ENCODE data around the gene KLHL22. TPM values are rescaled to one million over a fixed set of nuclear protein-coding genes. Genes with fewer than 3 reads are reported as not detected.

The KLHL22 gene
- polyA plus RNA-seq, 1 experiment, result 30.2 TPM

DNA sequence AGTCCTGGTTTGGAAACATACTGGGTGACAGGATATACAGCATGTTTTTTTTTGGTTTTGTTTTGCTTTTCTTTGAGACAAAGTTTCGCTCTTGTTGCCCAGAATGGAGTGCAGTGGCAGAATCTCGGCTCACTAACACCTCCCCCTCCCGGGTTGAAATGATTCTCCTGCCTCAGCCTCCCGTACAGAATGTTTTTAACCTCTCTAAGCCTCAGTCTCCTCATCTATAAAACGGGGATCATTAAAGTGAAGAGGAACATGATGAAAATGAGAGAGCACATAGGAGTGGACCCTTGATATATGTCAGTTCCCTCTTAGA is 29.9 kb downstream of the KLHL22 start:
- H3K27ac ChIP-seq (ENCODE audit: low read depth, low read length), result no peak overlapping the region
- POLR2A ChIA-PET, result no interaction called here
- TF ChIP-seq, protein P1, sequence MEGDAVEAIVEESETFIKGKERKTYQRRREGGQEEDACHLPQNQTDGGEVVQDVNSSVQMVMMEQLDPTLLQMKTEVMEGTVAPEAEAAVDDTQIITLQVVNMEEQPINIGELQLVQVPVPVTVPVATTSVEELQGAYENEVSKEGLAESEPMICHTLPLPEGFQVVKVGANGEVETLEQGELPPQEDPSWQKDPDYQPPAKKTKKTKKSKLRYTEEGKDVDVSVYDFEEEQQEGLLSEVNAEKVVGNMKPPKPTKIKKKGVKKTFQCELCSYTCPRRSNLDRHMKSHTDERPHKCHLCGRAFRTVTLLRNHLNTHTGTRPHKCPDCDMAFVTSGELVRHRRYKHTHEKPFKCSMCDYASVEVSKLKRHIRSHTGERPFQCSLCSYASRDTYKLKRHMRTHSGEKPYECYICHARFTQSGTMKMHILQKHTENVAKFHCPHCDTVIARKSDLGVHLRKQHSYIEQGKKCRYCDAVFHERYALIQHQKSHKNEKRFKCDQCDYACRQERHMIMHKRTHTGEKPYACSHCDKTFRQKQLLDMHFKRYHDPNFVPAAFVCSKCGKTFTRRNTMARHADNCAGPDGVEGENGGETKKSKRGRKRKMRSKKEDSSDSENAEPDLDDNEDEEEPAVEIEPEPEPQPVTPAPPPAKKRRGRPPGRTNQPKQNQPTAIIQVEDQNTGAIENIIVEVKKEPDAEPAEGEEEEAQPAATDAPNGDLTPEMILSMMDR (IDR thresholded peaks at IDR 0.05; ENCODE audit: low read depth, low read length), result no peak
- no peak for DNase-seq (ENCODE audit: low read depth, low spot score)
- no peaks in the 10 kb centered on the region for H3K27me3 ChIP-seq (ENCODE audit: control insufficient read depth, insufficient read depth, low read length)
- CTCF ChIA-PET, result no interaction called here
- no peak overlapping the region for H3K4me3 ChIP-seq (ENCODE audit: low read depth, low read length)
- no peaks in the 10 kb centered on the region for H3K9me3 ChIP-seq (ENCODE audit: control insufficient read depth, insufficient read depth, low read length)

DNA sequence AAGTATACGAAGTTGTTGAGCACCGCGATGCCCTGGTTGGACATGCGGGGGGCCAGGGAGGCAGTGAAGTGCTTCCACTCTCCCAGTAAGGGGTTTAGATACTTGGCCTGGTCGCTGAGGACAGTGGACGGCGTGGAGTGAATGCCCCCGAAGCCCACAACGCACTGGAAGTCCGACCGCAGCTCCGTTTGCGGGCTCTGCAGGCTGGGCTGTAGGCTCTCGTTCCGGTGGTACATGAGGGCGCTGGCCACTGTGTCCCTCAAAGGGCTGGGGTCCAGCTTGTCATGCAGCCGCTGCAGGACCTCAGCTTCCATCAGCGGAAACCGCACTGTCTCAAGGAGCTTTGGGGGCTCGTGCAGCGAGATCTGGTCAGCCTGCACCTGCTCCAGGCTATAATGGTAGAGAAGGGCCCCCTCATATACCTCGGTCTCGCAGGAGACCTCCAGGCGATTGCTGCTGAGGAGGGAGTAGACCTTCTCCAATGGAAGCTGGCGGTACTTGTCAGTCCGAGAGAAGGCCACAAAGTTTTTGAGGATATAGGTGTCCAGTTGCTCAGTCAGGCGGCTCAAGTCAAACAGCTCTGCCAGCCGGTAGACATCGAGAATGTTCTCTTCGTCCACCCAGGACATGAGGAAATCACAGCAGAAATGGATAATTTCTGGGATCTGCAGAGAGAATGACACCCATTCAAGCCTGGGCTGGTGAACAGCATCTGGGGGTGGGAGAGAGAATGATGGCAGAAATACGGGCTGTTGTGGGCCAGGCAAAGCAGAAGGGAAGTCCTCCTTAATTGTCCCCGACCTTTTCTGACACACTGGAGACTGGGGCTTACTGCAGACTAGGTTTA is 30.5 kb downstream of the KLHL22 start:
- ChIA-PET CTCF (no interaction called here), POLR2A (no interaction called here)
- Histone ChIP-seq H3K9me3 (ENCODE audit: control insufficient read depth, insufficient read depth, low read length) (no peaks in the 10 kb centered on the region), H3K27ac (ENCODE audit: low read depth, low read length) (no peak overlapping the region), H3K27me3 (ENCODE audit: control insufficient read depth, insufficient read depth, low read length) (no peaks in the 10 kb centered on the region), H3K4me3 (ENCODE audit: low read depth, low read length) (no peak overlapping the region)
- no peak for DNase-seq (ENCODE audit: low read depth, low spot score)
- TF ChIP-seq, protein P1 (IDR thresholded peaks at IDR 0.05; ENCODE audit: low read depth, low read length), result no peak

DNA sequence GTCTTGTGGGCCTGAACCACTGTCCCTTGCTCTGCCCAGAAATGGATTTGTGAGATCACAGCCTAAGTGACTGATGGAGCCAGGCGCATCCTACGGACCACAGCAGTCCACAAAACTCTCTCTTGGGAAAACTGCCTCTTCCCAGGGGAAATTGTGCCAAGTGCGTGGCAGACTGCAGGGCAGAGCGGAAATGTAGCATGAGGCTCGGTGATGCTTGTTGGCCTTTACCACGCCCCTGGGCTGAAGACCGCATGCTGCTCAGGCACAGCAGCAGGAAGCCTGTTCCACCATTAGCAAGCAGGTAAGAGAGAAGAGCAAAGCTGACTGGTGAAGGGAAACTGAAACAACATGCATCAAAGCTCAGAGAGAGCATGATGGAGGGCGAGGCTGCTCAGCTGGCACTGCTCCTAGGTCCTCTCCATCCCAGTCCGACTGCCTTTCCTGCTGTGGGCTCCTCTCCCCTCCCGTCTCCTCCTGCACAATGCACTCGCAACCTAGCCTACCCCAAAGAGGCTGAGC is 31.4 kb downstream of the KLHL22 start:
- ChIA-PET POLR2A (no interaction called here), CTCF (no interaction called here)
- TF ChIP-seq, protein P1 (IDR thresholded peaks at IDR 0.05; ENCODE audit: low read depth, low read length), result no peak
- Histone ChIP-seq H3K27me3 (ENCODE audit: control insufficient read depth, insufficient read depth, low read length) (no peaks in the 10 kb centered on the region), H3K4me3 (ENCODE audit: low read depth, low read length) (no peak overlapping the region), H3K9me3 (ENCODE audit: control insufficient read depth, insufficient read depth, low read length) (no peaks in the 10 kb centered on the region), H3K27ac (ENCODE audit: low read depth, low read length) (no peak overlapping the region)
- no peak for DNase-seq (ENCODE audit: low read depth, low spot score)

DNA sequence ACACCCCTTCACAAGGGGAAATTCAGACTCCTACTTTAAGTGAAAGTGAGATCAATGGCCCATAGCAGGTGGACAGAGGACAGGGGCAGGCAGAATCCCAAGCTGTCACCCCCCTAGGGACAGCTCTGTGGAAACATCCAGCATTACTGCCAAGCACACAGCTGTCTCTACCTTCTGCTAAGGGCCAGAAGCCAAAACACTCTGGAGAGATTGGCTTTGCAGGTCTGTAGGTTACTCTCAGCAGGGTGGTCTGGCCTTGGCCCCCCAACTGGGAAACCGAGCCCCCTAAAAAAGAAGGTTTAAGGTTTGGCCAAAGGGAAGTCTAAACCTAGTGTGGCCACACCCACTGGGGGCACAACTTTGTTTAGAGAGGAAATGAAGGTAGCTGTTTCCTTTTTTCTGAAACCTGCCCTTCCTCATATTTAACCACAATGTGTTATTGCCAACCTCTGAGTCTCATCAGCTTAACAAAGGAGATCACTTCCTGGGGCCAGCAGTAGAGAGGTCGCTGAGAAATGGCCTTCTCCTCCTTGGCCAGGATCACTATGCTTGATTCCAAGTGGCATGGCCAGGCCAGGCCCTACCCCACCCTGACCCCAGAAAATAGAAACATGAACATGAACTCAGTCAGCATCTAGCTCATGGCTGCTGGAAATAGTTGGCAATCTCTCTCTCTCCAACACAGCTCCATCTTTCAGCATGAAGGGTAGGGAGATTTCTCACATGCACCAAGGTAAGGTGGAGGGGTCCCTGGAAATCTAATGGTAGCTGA is 32.1 kb downstream of the KLHL22 start:
- TF ChIP-seq, protein P1 (IDR thresholded peaks at IDR 0.05; ENCODE audit: low read depth, low read length), result no peak
- Histone ChIP-seq H3K4me3 (ENCODE audit: low read depth, low read length) (no peak overlapping the region), H3K27me3 (ENCODE audit: control insufficient read depth, insufficient read depth, low read length) (no peaks in the 10 kb centered on the region), H3K9me3 (ENCODE audit: control insufficient read depth, insufficient read depth, low read length) (no peaks in the 10 kb centered on the region), H3K27ac (ENCODE audit: low read depth, low read length) (no peak overlapping the region)
- no peak for DNase-seq (ENCODE audit: low read depth, low spot score)
- CTCF ChIA-PET, result interaction anchor here (1.5 kb wide), 1 partner anchor 45 kb away, joined by 6 read pairs; no protein-coding TSS in a partner anchor
- POLR2A ChIA-PET, result no interaction called here

DNA sequence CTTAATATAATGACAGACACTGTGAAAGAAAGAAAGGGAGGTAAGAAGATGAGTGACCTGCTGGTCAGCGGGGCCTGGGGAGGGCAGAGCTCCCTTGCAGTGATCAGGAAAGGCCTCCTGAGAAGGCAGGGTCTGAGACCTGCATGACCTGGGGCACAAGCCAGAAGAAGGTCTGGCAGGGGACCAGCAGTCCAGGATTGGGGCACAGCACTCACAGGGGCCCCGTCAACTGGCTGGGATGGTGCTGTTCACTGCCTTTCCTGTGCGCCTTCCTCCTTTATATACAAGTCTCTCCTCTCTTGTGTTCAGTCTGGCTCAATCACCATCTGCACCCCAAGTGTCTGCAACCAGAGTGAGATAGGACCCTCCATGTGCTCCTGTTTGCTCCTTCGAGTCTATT is 35.7 kb downstream of the KLHL22 start:
- no peak overlapping the region for H3K27ac ChIP-seq (ENCODE audit: low read depth, low read length)
- no peaks in the 10 kb centered on the region for H3K27me3 ChIP-seq (ENCODE audit: control insufficient read depth, insufficient read depth, low read length)
- ChIA-PET POLR2A (no interaction called here), CTCF (interaction anchor here (2.3 kb wide), 1 partner anchor 42 kb away, joined by 17 read pairs; no protein-coding TSS in a partner anchor)
- H3K9me3 ChIP-seq (ENCODE audit: control insufficient read depth, insufficient read depth, low read length), result no peaks in the 10 kb centered on the region
- H3K4me3 ChIP-seq (ENCODE audit: low read depth, low read length), result no peak overlapping the region
- TF ChIP-seq, protein P1 (IDR thresholded peaks at IDR 0.05; ENCODE audit: low read depth, low read length), result no peak
- no peak for DNase-seq (ENCODE audit: low read depth, low spot score)

Data from AG04450 (cell line).